NT2/D1 (cell line): ENCODE results near the gene STYXL2.

ENCODE experiments used
- DNase-seq: peaks from one replicate; pipeline ENCODE4 v3.0.0-alpha.2; 2011; ENCODE audit warnings: low read depth, low spot score
- H3K27me3 ChIP-seq: 2 replicates; pipeline ENCODE4 v1.6.0; 2011; ENCODE audit warnings: mild to moderate bottlenecking; ENCODE audit not compliant: insufficient read length, insufficient read depth
- H3K36me3 ChIP-seq: 2 replicates; pipeline ENCODE4 v1.6.1; 2011; ENCODE audit warnings: mild to moderate bottlenecking, low read length, mixed read lengths; ENCODE audit not compliant: insufficient read depth, insufficient read length
- H3K4me1 ChIP-seq: 2 replicates; pipeline ENCODE4 v1.5.1; 2011; ENCODE audit not compliant: insufficient read depth, insufficient read length
- H3K4me3 ChIP-seq: 2 replicates; pipeline ENCODE4 v1.5.1; 2011; ENCODE audit warnings: low read depth; ENCODE audit not compliant: insufficient read length
- H3K9ac ChIP-seq: 2 replicates; pipeline ENCODE4 v1.6.0; 2011; ENCODE audit warnings: low read depth; ENCODE audit not compliant: insufficient read length
- H3K9me3 ChIP-seq: 2 replicates; pipeline ENCODE4 v1.5.1; 2011; ENCODE audit warnings: mild to moderate bottlenecking, low read length; ENCODE audit not compliant: insufficient read depth
- SUZ12 ChIP-seq: IDR thresholded peaks from 2 replicates; pipeline ENCODE4 v1.6.1; 2011; ENCODE audit not compliant: insufficient read length, insufficient read depth; ENCODE audit errors: extremely low read depth
- YY1 ChIP-seq: IDR thresholded peaks from 2 replicates; pipeline ENCODE4 v1.6.1; 2011; ENCODE audit not compliant: insufficient read length, insufficient read depth
- ZNF274 ChIP-seq: IDR thresholded peaks from 2 replicates; pipeline ENCODE4 v1.6.1; 2011; ENCODE audit warnings: mild to moderate bottlenecking, low read depth, low read length

Gene STYXL2

GRCh38 chr1:167100730-167101129 lies 6.9 kb downstream of the STYXL2 start:
- TF ChIP-seq YY1, result no peak
- TF ChIP-seq SUZ12, result no peak
- TF ChIP-seq ZNF274, result no peak
- peaks cover 4% of the 10 kb centered on the region for H3K4me1 ChIP-seq

GRCh38 chr1:167101754-167102153 lies 7.9 kb downstream of the STYXL2 start:
- H3K27me3 ChIP-seq, result no peaks in the 10 kb centered on the region

More at GRCh38 chr1:167100730-167101129, 6.9 kb downstream of the STYXL2 start:
- Histone ChIP-seq H3K4me3 (no peak overlapping the region), H3K9ac (no peak overlapping the region), H3K27me3 (no peaks in the 10 kb centered on the region), H3K36me3 (no peaks in the 10 kb centered on the region), H3K9me3 (peaks cover 7% of the 10 kb centered on the region)
- DNase-seq, result no peak

GRCh38 chr1:167102906-167103573 lies 9.2 kb downstream of the STYXL2 start:
- TF ChIP-seq SUZ12, result no peak
- no peak for TF ChIP-seq YY1
- TF ChIP-seq ZNF274, result no peak
- H3K4me3 ChIP-seq, result no peak overlapping the region
- no peak for DNase-seq
- H3K9me3 ChIP-seq, result peaks cover 11% of the 10 kb centered on the region
- H3K27me3 ChIP-seq, result no peaks in the 10 kb centered on the region
- peaks cover 7% of the 10 kb centered on the region for H3K4me1 ChIP-seq
- H3K36me3 ChIP-seq, result no peaks in the 10 kb centered on the region
- H3K9ac ChIP-seq, result peak overlapping the region; percentile 12

More at GRCh38 chr1:167101754-167102153, 7.9 kb downstream of the STYXL2 start:
- TF ChIP-seq ZNF274 (no peak), YY1 (no peak), SUZ12 (no peak)
- Histone ChIP-seq H3K4me1 (peaks cover 4% of the 10 kb centered on the region), H3K36me3 (no peaks in the 10 kb centered on the region), H3K4me3 (no peak overlapping the region), H3K9ac (no peak overlapping the region), H3K9me3 (peaks cover 7% of the 10 kb centered on the region)
- DNase-seq, result no peak

- peaks cover 14% of the 10 kb centered on the region for H3K9me3 ChIP-seq
- TF ChIP-seq ZNF274 (no peak), YY1 (no peak), SUZ12 (no peak)
- H3K36me3 ChIP-seq, result no peaks in the 10 kb centered on the region
- no peak overlapping the region for H3K4me3 ChIP-seq
- peak overlapping the region; percentile 34 for H3K9ac ChIP-seq
- no peak for DNase-seq
- no peaks in the 10 kb centered on the region for H3K27me3 ChIP-seq
- peaks cover 9% of the 10 kb centered on the region for H3K4me1 ChIP-seq
These were observed 10.4 kb downstream of the STYXL2 start for GRCh38 chr1:167104256-167104633.

- no peak overlapping the region for H3K4me3 ChIP-seq
- H3K9me3 ChIP-seq, result peaks cover 7% of the 10 kb centered on the region; the same call in 1 of the 2 replicates
- no peak for TF ChIP-seq SUZ12
- TF ChIP-seq YY1, result no peak
- no peak for TF ChIP-seq ZNF274
- peaks cover 15% of the 10 kb centered on the region for H3K4me1 ChIP-seq
- DNase-seq, result no peak
- H3K36me3 ChIP-seq, result no peaks in the 10 kb centered on the region
- no peaks in the 10 kb centered on the region for H3K27me3 ChIP-seq
- no peak overlapping the region for H3K9ac ChIP-seq
These were observed 11.6 kb downstream of the STYXL2 start for GRCh38 chr1:167105271-167106118.

GRCh38 chr1:167106119-167106461 lies 12.2 kb downstream of the STYXL2 start:
- no peak for TF ChIP-seq YY1
- TF ChIP-seq ZNF274, result no peak
- TF ChIP-seq SUZ12, result no peak
- no peaks in the 10 kb centered on the region for H3K27me3 ChIP-seq
- H3K9me3 ChIP-seq, result peaks cover 7% of the 10 kb centered on the region; the same call in 1 of the 2 replicates
- H3K4me1 ChIP-seq, result peaks cover 15% of the 10 kb centered on the region
- H3K4me3 ChIP-seq, result no peak overlapping the region
- DNase-seq, result no peak
- no peaks in the 10 kb centered on the region for H3K36me3 ChIP-seq
- no peak overlapping the region for H3K9ac ChIP-seq

- Histone ChIP-seq H3K27me3 (no peaks in the 10 kb centered on the region), H3K36me3 (no peaks in the 10 kb centered on the region), H3K4me3 (no peak overlapping the region), H3K4me1 (peaks cover 15% of the 10 kb centered on the region), H3K9me3 (peaks cover 7% of the 10 kb centered on the region; the same call in 1 of the 2 replicates), H3K9ac (no peak overlapping the region)
- no peak for TF ChIP-seq YY1
- no peak for TF ChIP-seq ZNF274
- no peak for DNase-seq
These were observed 13.6 kb downstream of the STYXL2 start for GRCh38 chr1:167107456-167107855.
